ENCODE results near the gene ABCA12. TPM values are rescaled to one million over a fixed set of nuclear protein-coding genes. Genes with fewer than 3 reads are reported as not detected.

The ABCA12 gene
- polyA plus RNA-seq, 1 experiment = 0.01 TPM

GRCh38 chr2:215019085-215019484 lies 119.3 kb downstream of the ABCA12 start:
- CTCF ChIA-PET = no interaction called here
- H3K36me3 ChIP-seq (ENCODE audit: control insufficient read depth, insufficient read depth, low read length) = no peaks in the 10 kb centered on the region
- no peak overlapping the region for H3K4me3 ChIP-seq (ENCODE audit: low read depth, low read length)
- POLR2A ChIA-PET = no interaction called here
- no peaks in the 10 kb centered on the region for H3K27me3 ChIP-seq (ENCODE audit: control insufficient read depth, insufficient read depth, low read length)
- TF ChIP-seq, protein P1, sequence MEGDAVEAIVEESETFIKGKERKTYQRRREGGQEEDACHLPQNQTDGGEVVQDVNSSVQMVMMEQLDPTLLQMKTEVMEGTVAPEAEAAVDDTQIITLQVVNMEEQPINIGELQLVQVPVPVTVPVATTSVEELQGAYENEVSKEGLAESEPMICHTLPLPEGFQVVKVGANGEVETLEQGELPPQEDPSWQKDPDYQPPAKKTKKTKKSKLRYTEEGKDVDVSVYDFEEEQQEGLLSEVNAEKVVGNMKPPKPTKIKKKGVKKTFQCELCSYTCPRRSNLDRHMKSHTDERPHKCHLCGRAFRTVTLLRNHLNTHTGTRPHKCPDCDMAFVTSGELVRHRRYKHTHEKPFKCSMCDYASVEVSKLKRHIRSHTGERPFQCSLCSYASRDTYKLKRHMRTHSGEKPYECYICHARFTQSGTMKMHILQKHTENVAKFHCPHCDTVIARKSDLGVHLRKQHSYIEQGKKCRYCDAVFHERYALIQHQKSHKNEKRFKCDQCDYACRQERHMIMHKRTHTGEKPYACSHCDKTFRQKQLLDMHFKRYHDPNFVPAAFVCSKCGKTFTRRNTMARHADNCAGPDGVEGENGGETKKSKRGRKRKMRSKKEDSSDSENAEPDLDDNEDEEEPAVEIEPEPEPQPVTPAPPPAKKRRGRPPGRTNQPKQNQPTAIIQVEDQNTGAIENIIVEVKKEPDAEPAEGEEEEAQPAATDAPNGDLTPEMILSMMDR (IDR thresholded peaks at IDR 0.05; ENCODE audit: insufficient read depth, low read depth, low read length) = no peak
- DNase-seq (ENCODE audit: low read depth) = no peak

DNA sequence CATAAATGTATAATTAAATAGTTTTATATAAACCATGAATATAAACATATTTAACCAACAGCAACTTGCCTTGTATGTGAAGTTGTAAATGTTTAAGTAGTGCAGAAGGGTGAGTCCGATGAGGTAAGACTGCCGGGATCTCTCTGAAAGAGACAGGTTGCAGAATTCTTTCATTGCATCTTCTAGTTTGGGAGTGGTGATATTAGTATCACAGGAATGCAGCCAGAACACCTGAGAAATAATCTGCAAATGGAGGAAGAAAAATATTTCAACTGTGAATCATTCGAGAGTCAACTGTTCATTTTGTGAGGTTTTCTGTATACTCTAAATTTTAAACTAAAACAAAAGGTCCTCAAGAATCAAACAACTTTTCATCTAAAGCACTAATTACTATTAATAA lies 123.0 kb downstream of the ABCA12 start:
- no peaks in the 10 kb centered on the region for H3K27me3 ChIP-seq (ENCODE audit: control insufficient read depth, insufficient read depth, low read length)
- H3K36me3 ChIP-seq (ENCODE audit: control insufficient read depth, insufficient read depth, low read length) = no peaks in the 10 kb centered on the region
- H3K4me3 ChIP-seq (ENCODE audit: low read depth, low read length) = no peak overlapping the region
- no peak for DNase-seq (ENCODE audit: low read depth)
- TF ChIP-seq, protein P1 (IDR thresholded peaks at IDR 0.05; ENCODE audit: insufficient read depth, low read depth, low read length) = no peak
- POLR2A ChIA-PET = no interaction called here
- CTCF ChIA-PET = interaction anchor here (0.6 kb wide), 1 partner anchor 1367 kb away, joined by 3 read pairs; no protein-coding TSS in a partner anchor

DNA sequence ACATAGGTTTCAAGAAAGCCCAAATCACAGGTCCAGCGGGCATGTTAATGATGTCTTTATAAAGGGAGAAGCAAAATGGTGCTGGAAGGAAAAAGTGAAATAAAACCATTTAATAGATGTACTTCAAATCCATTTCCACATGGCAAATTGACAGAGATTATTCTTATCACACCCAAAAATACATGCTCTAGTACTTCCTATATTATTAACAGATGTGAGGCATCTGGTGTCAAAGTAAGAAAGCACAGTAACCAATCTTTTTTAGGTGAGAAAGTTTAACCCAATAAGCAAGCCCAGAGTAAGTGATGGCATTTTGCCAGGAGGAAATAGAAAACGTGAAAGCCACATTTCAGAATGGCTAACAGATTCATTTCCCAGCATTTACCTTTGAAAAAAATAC lies 128.0 kb downstream of the ABCA12 start:
- POLR2A ChIA-PET = no interaction called here
- H3K27me3 ChIP-seq (ENCODE audit: control insufficient read depth, insufficient read depth, low read length) = no peaks in the 10 kb centered on the region
- H3K36me3 ChIP-seq (ENCODE audit: control insufficient read depth, insufficient read depth, low read length) = no peaks in the 10 kb centered on the region
- CTCF ChIA-PET = interaction anchor here (1.5 kb wide), 1 partner anchor 13 kb away, joined by 3 read pairs; no protein-coding TSS in a partner anchor
- TF ChIP-seq, protein P1 (IDR thresholded peaks at IDR 0.05; ENCODE audit: insufficient read depth, low read depth, low read length) = no peak
- no peak overlapping the region for H3K4me3 ChIP-seq (ENCODE audit: low read depth, low read length)
- DNase-seq (ENCODE audit: low read depth) = no peak

DNA sequence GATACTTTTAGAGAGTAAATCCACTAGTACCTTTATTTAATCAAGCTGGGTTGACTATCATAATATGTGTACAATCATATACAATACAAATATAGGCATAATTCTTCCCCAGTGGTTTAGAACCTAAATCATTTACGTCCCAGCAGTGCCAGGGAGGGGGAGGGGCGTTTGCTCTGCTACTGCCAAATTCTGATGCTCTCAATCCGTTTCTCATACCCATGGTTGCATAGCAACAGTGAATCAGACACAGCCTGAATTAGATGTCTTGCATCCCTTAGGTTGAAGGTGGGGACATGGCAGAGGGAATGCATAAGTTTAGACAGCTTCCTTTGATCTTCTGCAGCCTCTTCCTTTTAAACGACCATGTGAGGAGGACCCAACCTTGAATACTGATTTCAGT lies 135.4 kb downstream of the ABCA12 start:
- DNase-seq (ENCODE audit: low read depth) = no peak
- TF ChIP-seq, protein P1 (IDR thresholded peaks at IDR 0.05; ENCODE audit: insufficient read depth, low read depth, low read length) = no peak
- no peaks in the 10 kb centered on the region for H3K36me3 ChIP-seq (ENCODE audit: control insufficient read depth, insufficient read depth, low read length)
- H3K4me3 ChIP-seq (ENCODE audit: low read depth, low read length) = no peak overlapping the region
- H3K27me3 ChIP-seq (ENCODE audit: control insufficient read depth, insufficient read depth, low read length) = no peaks in the 10 kb centered on the region
- POLR2A ChIA-PET = no interaction called here
- CTCF ChIA-PET = interaction anchor here (0.9 to 1.0 kb wide), 2 partner anchors 10 to 63 kb away, joined by 3 read pairs; no protein-coding TSS in a partner anchor

GRCh38 chr2:215002500-215002899 lies 135.9 kb downstream of the ABCA12 start:
- Histone ChIP-seq H3K27me3 (ENCODE audit: control insufficient read depth, insufficient read depth, low read length) (no peaks in the 10 kb centered on the region), H3K4me3 (ENCODE audit: low read depth, low read length) (no peak overlapping the region), H3K36me3 (ENCODE audit: control insufficient read depth, insufficient read depth, low read length) (no peaks in the 10 kb centered on the region)
- POLR2A ChIA-PET = no interaction called here
- no peak for DNase-seq (ENCODE audit: low read depth)
- TF ChIP-seq, protein P1 (IDR thresholded peaks at IDR 0.05; ENCODE audit: insufficient read depth, low read depth, low read length) = peak; percentile 54
- CTCF ChIA-PET = interaction anchor here (0.9 kb wide), 1 partner anchor 11 kb away, joined by 3 read pairs; no protein-coding TSS in a partner anchor

All from BJ (cell line).